ENCODE measurements around the gene KCTD14.
"Not testable (repeated sequence)": the region's sequence is repeated elsewhere in the genome, so short reads cannot be mapped to it uniquely, and the experiment has no call there.

Gene KCTD14

DNA sequence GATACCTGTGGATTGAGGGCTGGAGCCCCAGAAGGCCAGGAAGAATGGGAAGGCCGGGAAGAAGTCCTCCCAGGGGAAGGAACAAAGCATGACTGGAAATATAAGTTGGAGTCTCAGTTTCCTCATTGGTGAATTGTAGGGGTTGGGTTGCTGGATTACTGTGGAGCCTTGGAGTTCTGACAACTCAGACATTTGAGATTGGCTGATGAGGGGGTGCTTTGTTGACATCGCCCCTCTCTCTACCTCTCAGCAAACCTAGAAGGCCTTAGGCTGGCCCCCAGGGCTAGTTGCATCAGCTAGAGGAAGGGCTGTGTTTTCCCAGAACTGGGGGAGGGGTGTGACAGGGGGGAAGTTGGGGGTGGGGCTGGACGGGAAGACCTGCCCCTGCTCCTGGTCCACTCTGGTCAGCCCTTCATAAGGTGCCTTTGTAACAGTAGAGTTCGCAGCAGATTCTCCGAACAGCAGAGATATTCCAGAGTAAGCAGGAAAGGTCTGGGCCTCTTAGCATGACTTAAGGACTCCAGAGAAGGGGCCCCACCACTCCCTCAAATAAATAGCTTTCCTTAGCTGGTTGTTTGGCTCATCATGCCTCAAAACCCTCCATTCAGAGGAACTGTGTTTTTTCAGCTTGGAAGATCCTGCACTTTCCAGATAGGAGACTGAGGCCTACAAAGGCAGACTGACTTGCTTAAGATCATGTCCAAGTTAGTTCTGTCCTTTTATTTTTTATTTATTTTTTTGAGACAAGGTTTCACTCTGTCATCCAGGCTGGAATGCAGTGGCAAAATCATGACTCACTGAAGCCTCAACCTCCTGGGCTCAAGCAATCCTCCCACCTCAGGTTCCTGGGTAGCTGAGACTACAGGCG, 28.1 kb upstream of the KCTD14 start:
- intact Hi-C loops (cut with DNase I) = no loop called here

DNA sequence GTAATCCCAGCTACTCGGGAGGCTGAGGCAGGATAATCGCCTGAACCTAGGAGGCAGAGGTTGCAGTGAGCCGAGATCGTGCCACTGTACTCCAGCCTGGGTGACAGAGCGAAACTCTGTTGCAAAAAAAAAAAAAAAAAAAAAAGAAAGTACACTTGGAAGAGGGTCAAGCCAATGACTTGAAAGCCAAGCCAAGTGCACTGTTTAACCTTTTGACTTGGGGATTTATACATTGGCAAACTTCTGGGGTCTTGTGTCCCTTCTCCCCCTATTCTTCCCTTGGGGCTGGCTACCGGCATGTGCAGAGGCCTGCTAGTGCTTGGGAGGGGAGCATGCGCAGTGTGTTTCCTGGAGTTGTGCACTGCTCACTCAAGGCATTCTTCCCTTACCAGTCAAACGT, 26.3 kb upstream of the KCTD14 start:
- DNase-seq = no peak
- intact Hi-C loops (cut with DNase I) = loop anchor here (5.0 kb wide), 1 partner anchor 227 kb away; the partner anchor contains the start of genes AAMDC and RSF1

More for the DNA sequence above, 28.1 kb upstream of the KCTD14 start:
- DNase-seq = no peak

DNA sequence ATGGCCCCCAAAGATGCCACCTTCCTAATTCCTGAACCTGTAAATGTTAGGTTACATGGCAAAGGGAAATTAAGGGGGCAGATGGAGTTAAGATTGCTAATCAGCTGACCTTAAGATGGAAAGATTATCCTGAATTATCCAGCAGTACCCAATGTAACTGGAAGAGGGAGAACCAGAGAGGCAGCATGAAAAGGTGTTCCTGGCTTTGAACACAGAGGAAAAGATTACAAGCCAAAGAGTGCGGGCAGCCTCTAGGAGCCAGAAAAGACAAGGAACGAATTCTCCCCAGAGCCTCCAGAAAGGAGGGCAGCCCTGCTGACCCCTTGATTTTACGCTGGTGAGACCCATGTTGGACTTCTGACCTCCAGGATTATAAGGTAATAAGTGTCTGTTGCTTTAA, 25.5 kb upstream of the KCTD14 start:
- no peak for DNase-seq
- intact Hi-C loops (cut with DNase I) = loop anchor here (5.0 kb wide), 1 partner anchor 226 kb away; the partner anchor contains the start of genes AAMDC and RSF1

DNA sequence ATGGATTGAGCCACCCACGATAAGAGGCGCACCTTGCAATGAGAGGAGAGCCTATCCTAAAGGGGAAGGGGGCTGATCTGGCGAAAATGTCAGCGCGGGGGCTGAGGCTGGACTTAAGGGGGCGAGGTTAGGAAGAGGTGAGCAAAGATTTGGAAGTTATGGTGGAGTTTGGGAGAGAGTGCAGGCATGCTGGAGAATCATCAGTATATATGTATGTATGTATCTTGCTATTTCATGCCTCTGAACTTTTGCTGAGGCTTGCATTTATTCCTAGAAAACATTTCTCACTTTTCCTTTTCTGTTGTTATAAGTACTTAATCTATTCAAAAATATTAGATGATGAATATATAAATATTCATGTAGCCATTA, 23.4 kb upstream of the KCTD14 start:
- intact Hi-C loops (cut with DNase I) = loop anchor here (2.0 to 5.0 kb wide), 2 partner anchors 52 to 224 kb away; partner anchors contain the start of genes AAMDC, INTS4 and RSF1
- no peak for DNase-seq

DNA sequence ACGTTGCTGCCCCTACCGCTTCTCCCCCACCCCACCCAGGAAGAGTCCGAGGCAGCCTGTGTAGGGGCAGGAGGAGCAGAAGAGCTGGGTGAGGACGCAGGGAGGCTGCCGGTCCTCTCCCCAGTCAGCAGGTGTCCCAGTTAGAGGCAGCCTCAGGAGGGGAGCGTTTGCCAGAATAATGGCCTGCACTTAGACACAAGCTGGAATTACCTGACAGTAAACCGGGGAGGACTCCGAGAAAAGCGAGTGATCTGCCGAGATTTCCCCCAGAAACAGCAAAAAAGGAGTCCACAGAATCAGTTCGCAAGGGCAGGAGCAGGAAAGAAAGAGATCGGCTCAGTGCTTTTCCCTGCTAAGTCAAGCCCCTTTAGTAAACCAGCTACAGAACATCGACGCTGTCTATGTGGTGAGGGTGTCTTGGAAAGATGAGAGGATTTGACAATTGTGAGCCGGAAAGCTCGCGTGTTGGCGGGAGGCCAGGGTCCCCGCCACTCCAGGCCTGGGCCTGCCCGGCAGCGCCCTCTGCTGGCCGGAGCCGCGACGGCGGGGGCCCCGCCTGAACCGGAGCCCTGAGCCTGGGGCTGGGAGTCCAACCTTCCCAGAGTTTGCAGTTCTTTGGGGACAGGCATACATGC, 22.9 kb upstream of the KCTD14 start:
- intact Hi-C loops (cut with DNase I) = loop anchor here (2.0 to 5.0 kb wide), 2 partner anchors 51 to 224 kb away; partner anchors contain the start of genes AAMDC, INTS4 and RSF1
- peak; percentile 66 to 96 (median 89) for DNase-seq

DNA sequence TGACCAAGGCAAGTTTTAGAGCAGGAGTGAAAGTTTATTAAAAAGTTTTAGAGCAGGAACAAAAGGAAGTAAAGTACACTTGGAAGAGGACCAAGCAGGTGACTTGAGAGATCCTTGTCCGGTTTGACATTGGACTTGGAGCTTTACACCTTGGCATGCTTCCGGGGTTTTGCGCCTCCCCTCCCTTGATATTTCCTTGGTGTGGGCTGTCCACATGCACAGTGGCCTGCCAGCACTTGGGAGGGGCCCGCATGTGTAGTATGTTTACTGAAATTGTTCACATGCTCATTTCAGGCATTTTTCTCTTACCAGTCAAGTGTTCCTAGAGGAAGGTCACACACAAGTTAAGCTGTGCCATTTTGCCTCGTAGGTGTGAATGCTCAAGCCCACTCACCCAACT, 21.6 kb upstream of the KCTD14 start:
- intact Hi-C loops (cut with DNase I) = loop anchor here (5.0 kb wide), 1 partner anchor 222 kb away; the partner anchor contains the start of genes AAMDC and RSF1
- DNase-seq = no peak

DNA sequence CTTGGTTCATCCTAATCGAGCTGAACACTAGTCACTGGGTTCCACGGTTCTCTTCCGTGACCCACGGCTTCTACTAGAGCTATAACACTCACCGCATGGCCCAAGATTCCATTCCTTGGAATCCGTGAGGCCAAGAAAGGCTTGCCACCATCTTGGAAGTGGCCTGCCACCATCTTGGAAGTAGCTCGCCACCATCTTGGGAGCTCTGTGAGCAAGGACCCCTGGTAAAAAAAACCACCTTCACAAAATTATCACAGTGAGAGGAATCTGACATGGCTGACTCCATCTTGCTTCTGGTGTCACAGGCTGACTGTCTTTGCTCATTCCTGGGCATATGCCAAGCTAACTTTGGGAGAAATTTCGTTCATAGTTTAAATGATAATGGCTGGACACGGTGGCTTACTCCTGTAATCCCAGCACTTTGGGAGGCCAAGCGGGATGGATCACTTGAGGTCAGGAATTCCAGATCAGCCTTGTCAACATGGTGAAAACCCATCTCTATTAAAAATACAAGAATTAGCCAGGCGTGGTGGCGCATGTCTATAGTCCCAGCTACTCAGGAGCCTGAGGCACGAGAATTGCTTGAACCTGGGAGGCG, 18.9 kb upstream of the KCTD14 start:
- DNase-seq = no peak
- intact Hi-C loops (cut with DNase I) = no loop called here

DNA sequence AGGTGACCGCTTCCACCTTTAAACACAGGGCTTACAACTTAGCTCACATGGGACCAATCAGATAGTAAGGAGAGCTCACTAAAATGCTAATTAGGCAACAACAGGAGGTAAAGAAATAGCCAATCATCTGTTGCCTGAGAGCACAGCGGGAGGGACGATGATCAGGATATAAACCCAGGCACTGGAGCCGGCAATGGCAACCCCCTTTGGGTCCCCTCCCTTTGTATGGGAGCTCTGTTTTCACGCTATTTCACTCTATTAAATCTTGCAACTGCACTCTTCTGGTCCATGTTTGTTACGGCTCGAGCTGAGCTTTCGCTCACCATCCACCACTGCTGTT, 18.3 kb upstream of the KCTD14 start:
- DNase-seq; intact Hi-C loops (cut with DNase I): not testable (repeated sequence)

DNA sequence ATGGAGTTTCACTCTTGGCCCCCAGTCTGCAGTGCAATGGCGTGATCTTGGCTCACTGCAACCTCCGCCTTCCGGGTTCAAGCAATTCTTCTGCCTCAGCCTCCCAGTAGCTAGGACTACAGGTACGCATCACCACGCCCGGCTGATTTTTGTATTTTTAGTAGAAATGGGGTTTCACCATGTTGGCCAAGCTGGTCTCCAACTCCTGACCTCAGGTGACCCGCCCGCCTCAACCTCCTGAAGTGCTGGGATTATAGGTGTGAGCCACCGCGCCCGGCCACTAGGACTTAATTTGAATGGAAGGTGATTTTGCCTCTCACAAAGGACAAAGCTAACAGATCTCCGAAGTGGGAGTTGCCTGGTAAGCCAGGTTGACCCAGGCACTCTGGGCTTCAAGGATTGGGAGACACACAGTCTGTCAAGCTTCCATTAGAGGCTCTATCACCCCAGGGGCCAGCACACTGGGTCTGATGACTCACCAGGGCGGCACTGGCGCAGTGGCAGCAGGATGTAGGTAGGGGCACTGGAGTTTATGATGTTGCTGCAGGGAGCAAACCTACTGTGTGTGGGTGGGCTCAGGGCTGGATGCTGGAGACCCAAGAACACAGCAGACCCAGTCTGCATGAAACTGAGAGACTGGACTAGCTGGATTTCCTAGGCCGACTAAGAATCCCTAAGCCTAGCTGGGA, 17.8 kb upstream of the KCTD14 start:
- intact Hi-C loops (cut with DNase I) = no loop called here
- no peak for DNase-seq

DNA sequence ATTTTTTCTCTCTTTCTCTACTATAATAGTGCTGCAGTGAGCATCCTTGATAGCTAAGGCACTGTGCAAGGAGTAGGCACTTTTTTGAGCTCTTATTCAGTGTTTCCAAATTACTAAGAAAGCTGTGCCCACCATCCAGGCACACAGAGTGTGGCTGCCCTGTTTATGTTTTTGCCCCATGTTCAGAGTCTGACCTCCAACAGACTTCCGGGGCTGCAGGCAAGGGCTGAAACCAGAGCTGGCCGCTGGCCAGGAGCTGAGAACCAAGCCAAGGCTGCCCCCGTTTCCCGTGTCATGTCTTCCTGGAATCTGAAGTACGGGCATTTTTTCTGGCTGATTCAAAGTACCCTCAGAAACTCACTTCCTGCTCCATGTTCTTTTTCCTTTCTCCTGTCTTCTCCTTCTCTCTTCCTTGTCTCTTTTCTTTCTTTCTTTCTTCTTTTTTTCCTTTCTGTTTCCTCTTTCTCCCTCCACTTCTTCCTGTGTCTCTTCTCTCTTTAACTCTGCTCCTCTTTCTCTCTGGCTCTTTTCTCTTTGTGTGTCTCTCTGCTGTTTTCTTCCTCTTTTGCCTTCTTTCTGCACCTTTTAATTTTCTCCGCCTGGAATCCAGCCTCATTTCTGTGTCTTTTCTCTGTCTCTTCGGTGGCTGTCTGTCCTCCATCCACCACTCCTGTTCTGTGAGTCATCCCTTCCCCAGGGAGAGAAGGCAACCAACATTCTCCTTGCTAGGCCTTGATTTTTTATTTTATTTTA, 17.0 kb upstream of the KCTD14 start:
- DNase-seq = peak; percentile 29 to 85 (median 68)
- intact Hi-C loops (cut with DNase I) = no loop called here

DNA sequence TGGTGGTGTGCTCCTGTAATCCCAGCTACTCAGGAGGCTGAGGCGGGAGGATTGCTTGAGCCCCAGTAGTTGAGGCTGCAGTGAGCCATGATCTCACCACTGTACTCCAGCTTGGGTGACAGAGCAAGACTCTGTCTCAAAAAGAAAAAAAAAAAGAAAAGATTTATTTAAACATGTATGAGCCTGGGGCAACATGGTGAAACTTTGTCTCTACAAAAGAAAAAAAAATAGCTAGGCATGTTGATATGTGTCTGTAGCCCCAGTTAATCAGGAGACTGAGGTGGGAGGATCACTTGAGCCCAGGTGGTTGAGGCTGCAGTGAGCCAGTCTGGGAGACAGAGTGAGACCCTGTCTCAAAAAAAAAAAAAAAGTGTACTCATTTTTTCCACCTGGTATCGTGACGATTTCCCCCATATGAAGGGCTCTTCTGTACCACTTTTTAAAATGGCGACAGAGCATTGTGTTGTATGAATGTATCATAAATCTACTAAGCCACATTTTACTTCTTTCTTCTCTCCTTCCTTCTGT, 16.4 kb upstream of the KCTD14 start:
- no peak for DNase-seq
- intact Hi-C loops (cut with DNase I) = no loop called here

DNA sequence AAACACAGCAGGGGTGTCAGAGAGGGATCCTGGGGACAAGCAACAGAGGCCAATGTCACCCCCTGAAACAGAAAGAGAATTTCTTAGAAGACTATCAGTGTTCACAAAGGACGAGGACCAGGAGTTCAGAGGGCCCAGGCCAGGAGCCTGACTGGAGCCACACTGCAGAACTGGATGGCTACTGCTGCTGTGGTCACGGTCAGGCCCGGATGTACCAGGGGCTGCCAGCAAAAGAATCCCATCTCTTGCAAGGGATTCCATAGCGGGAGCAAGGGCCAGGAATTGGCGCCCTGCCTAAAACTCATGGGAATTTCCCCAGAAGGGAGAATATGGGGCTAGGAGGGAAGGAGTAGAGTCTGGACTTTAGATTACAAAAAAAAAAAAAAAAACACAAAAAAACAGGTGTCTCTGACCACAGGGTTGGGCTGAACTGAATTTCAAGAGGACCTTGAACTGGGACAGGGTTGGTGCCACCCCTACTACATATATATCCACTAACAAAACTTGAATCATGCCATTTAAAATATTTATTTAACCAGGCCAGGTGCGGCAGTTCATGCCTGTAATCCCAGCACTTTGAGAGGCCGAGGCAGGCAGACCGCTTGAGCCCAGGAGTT, 15.7 kb upstream of the KCTD14 start:
- intact Hi-C loops (cut with DNase I) = no loop called here
- no peak for DNase-seq

DNA sequence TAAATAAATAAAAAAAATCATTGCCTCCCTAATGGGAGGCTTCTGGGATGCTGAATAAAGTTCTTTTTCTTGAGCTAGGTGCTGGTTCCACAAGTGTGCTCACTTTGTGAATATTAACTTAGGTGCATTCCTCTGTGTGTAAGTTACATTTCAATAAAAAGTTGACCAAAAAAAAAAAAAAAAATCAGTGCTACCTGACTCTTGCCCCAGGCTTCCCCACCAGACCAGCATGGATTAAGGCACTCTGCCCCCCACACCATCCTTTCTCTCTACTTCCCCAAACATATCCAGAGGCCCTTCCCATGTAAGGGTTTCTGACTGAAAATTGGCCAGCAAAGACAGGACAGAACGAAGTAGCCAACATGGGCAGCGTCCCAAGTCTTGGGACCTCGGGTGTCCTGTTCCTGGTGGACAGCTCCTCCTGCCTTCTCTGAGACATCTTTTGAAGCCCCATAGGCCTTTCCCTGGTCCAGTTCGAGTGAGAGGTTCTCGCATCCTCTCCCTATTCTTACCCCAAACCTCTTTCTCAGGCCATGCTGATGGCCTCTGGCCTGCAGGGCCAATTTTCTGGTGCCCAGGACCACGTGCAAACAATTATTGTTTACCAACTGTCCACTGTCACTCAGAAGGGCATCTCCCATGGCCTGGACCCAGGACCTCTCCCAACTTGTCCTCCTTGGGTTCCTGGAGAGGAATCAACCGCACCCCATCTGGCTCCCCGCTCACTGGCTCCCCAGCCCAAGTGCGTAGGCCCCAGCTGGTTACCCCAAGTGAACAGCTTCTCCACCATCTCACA, 14.9 kb upstream of the KCTD14 start:
- intact Hi-C loops (cut with DNase I) = no loop called here
- no peak for DNase-seq

DNA sequence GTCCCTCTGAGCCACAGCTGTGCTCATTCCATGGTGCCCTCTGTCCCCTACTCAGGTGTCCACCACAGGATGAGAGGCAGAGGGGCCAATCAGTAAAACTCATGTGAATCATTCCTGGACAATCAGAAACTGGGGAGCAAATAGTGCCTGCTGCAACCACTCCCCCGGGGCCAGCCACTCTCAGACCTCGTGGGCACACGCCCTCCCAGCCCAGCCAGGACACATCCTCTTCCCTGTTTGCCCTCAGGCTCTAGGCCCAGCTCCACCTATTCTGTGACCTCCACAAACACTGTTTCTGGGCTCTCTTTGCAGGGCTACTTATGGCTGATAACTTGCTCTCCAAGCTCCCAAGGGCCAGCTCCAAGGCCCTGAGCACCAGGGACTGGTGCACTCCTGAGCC, 14.0 kb upstream of the KCTD14 start:
- DNase-seq = no peak
- intact Hi-C loops (cut with DNase I) = no loop called here

DNA sequence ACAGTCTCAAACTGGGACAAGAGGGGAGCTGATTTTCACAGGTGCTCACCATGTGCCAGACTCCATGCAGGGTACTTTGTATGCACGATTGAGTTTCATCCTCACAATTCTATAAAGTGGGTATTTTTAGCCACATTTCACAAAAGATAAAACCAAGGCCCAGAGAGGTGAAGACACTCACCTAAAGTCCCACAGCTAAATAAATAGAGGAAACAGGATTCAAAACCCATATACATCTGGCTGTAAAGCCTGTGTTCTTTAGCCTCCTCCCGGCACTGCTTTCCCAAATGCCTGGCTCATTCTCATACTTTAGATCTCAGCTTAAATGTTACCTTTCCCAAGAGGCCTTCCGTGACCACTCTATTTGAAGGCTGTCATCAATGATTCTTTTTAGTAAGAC, 13.2 kb upstream of the KCTD14 start:
- intact Hi-C loops (cut with DNase I) = no loop called here
- no peak for DNase-seq

DNA sequence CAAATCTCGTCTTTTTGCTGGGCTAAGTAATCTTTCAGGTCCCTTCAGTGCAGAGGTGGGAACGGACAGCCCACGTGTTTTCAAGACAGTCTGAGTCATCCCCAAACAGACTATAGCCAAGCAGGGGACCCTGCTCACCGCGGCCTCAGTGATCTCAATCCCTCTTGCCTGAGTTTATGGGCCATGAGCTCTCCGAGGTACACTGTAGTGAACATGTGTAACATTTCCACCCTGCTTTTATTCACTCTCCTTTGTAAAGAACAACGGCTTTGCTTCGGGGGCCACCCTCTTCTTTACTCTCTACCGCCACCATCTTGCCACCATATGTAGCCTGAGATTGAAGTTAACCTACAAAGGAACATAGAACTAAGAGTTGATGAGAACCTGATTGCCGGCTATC, 11.5 kb upstream of the KCTD14 start:
- no peak for DNase-seq
- intact Hi-C loops (cut with DNase I) = no loop called here

DNA sequence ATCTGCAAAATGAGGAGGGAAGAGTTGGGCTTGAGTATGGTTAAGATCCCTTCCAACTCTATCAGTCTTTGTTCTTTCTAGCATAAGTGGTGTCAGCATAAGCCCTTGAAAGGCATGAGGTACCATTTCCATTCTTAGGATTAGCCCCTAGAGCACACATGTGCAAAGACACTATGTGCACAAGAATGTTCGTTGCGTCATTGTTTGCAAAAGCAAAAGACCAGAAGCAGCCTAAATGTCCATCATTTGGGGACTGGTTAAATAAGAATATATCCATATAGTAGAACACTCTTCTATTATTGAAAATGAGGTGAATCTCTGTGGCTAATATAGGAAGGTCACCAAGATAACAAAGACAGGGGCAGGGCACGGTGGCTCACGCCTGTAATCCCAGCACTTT, 10.0 kb upstream of the KCTD14 start:
- intact Hi-C loops (cut with DNase I) = no loop called here
- DNase-seq = no peak

Measured in head of caudate nucleus (tissue), 42 donors.